GM20000 (cell line): Measurements from ENCODE around the gene SPOCD1.

ENCODE experiments used
- DNase-seq: peaks from one replicate; pipeline ENCODE4 v3.0.0; 2012; ENCODE audit warnings: low spot score
- TF ChIP-seq, protein P1 (sequence below): IDR thresholded peaks from 2 replicates; pipeline ENCODE4 v1.5.1; 2012; ENCODE audit warnings: mild to moderate bottlenecking, control low read depth; ENCODE audit errors: extremely low read depth, missing control alignments

Gene SPOCD1

DNA sequence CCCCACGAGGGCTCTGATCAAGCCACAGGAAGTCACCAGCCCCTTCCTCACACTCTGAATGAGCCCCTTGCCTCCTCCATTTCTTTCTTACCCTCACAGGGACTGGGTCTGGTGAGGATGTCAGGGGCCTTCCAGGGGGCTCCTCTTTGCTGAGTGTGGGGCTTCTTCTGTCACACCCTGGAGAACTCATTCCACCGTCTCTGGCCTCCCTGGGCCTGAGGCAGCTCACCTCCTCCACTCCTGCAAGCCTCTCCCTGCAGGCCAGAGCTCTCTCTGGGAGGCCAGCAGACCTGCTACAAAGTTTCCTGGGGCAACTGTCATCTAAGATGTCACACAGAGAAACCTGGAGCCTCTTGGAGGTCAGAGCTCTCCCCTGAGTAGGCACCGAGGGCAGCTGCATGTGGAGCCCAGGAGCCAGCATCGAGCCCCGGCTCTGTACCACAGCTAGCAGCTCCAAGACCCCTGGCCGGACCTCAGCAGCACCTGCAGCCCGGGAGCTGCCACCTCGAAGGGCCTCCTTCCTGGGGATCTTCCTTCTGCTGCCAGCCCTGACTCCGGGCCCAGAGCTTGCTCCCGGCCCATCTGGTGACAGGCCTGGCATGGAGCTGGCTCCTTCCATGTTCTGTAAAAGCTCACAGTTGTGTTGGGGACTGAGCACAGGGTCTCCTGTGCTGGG, 1.1 kb downstream of the SPOCD1 start:
- TF ChIP-seq, protein P1, sequence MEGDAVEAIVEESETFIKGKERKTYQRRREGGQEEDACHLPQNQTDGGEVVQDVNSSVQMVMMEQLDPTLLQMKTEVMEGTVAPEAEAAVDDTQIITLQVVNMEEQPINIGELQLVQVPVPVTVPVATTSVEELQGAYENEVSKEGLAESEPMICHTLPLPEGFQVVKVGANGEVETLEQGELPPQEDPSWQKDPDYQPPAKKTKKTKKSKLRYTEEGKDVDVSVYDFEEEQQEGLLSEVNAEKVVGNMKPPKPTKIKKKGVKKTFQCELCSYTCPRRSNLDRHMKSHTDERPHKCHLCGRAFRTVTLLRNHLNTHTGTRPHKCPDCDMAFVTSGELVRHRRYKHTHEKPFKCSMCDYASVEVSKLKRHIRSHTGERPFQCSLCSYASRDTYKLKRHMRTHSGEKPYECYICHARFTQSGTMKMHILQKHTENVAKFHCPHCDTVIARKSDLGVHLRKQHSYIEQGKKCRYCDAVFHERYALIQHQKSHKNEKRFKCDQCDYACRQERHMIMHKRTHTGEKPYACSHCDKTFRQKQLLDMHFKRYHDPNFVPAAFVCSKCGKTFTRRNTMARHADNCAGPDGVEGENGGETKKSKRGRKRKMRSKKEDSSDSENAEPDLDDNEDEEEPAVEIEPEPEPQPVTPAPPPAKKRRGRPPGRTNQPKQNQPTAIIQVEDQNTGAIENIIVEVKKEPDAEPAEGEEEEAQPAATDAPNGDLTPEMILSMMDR: no peak
- no peak for DNase-seq

DNA sequence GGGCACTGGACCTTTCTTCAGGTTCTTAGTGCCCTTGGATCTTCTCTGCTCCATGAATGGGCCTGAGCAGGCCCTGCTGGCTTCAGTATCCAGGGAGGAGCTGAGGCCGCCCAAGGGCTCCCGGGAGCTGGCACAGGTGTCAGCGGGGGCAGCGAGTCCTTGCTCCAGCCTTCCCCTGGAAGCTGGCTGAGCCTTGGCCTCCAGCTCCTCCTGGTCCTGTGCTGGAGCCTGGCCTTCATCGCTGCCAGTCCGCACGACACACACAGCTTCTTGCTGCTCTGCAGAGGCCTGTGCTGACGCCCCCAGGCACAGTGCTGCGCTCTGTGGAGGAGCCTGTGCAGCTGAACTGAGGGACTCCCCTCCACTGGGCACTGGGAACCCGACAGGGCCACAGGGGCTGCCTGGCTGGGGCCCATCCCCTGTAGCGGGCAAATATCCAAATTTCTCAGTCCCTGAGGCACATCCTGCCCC, 1.7 kb downstream of the SPOCD1 start:
- DNase-seq: no peak
- TF ChIP-seq, protein P1: no peak

GRCh38 chr1:31812158-31812829, 3.5 kb downstream of the SPOCD1 start:
- TF ChIP-seq, protein P1: no peak
- no peak for DNase-seq

DNA sequence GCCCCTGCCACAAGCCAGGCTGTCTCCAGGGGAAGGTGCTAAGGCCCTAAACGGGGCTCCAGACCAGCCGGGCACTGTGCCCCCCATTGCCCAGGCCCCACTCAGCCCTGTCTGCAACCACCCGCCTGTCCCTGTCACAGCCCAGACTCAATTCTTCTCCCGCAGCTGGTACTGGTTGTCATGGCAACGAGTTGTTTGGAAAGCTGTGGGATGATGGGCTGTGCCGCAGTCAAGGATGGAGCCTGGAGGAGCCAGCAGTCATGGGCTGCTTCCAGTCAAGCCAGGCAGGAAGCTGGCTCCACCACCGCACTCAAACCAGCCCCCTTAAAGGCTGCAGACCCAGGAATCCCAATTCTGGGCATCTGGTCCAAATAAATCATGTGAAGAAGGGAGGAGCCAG, 4.2 kb downstream of the SPOCD1 start:
- DNase-seq: no peak
- TF ChIP-seq, protein P1: no peak

GRCh38 chr1:31809698-31810097, 6.1 kb downstream of the SPOCD1 start:
- DNase-seq: no peak
- TF ChIP-seq, protein P1: no peak

DNA sequence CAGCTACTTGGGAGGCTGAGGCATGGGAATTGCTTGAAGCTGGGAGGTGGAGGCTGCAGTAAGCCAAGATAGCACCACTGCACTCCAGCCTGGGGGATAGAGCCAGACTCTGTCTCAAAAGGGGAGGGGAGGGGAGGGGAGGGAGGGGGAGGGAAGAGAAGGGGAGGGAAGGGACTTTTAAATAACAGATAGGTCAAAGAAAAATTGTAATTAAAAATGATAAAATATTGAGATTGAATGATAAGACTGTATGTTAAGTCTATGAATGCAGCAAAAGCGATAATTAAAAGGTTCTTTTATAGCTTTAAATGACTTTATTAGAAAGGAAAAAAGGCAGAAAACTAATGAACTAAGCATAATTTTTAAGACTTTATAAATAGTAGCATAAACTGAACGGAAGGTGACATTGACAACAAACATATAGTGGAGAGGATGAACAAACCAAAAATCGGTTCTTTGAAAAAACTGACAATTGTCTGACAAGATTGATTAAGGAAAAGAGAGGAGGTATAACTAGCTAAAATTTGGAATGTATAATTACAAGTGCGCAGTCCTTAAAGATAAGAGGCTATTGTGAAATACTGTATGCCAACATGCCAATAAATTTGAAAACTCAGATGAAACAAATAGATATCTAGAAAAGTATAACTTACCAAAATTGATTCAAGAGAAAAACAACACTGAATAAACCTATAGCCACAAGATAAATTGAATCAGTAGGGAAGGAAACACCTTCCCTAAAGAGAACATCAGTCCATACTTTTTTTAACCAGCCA, 8.4 kb downstream of the SPOCD1 start:
- TF ChIP-seq, protein P1: no peak
- DNase-seq: no peak

DNA sequence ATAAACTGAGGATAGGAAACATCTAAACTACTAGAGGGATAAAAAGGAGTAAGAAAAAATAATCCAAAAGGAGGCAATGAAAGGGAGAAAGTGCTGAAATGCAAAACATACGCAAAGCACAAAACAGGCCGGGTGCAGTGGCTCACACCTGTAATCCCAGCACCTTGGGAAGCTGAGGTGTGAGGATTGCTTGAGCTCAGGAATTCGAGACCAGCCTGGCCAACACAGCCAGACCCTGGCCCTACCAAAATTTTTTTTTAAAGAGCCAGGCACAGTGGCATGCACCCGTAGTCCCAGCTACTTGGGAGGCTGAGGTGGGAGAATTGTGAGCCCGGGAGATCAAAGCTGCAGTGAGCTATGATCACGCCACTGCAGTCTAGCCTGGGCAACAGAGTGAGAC, 10.5 kb downstream of the SPOCD1 start:
- TF ChIP-seq, protein P1: no peak
- no peak for DNase-seq
